ENCODE results near the gene TNS2. TPM values are rescaled to one million over a fixed set of nuclear protein-coding genes. Genes with fewer than 3 reads are reported as not detected.

The TNS2 gene
- total and polyA plus RNA-seq, 2 experiments from 2014 or later: 1.8 to 6.9 TPM

DNA sequence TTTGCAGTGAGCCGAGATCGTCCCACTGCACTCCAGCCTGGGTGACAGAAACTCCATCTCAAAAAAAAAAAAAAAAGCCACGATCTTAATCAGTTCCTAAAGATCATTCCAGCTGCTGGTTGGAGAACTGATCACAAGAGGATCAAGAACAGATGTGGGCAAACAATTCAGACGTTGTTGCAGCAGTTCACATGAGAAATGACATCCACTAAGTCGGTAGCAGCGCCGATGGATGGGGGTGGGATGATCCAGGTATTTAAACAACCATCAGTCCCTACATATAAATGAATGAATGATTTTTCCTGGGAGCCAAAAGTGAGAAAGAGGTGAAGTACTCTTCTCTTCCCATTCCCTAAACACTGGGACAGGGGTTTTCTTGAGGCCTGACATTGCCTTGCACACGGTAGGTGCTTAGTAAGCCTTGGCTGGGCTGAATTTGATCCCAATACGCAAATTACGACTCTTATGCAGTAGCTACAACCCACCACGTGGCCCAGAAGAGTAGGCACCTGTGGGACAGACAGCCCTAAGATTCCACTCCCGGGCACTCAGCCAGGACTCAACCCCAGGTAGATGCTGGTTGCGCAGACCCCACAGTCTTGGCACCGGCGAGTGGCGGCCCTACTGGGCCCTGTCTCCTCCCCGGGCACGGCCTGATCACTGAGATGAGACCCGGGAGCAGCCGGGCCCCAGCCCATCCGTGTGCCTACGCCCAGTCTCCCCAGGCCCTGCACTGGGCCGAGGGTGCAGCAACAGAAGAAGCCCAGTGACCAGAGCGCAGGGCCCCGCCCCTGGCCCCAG lies 28.8 kb downstream of the TNS2 start:
- Mint-ChIP-seq H3K36me3 (ENCODE audit: low read depth) (peaks cover 7% of the 10 kb centered on the region; the same call in 1 of the 3 replicates), H3K4me1 (peaks cover 11% of the 10 kb centered on the region), H3K9me3 (no peaks in the 10 kb centered on the region), H3K27ac (peak overlapping the region; percentile 81; the same call in 1 of the 2 replicates), H3K4me3 (peak overlapping the region; percentile 82), H3K27me3 (ENCODE audit: insufficient read depth, low read depth, poor library complexity) (peaks cover 18% of the 10 kb centered on the region)
- DNase-seq (ENCODE audit: low spot score): peak; percentile 72
- no peaks in the 10 kb centered on the region for H3K36me3 ChIP-seq (ENCODE audit: insufficient read depth)
- peak; percentile 46 for ATAC-seq
- H3K4me2 ChIP-seq: peak overlapping the region; percentile 88
- H3K4me1 ChIP-seq (ENCODE audit: insufficient read depth): peaks cover 8% of the 10 kb centered on the region
- H3K27ac ChIP-seq (ENCODE audit: low read depth): peak overlapping the region; percentile 81
- H3K79me2 ChIP-seq (replicated peaks; ENCODE audit: insufficient read depth): no peaks in the 10 kb centered on the region
- H3K9me2 ChIP-seq (ENCODE audit: insufficient read depth): no peaks in the 10 kb centered on the region
- H3K27me3 ChIP-seq (ENCODE audit: insufficient read depth): peaks cover 29% of the 10 kb centered on the region
- peak overlapping the region; percentile 96 for H2AFZ ChIP-seq
- peak overlapping the region; percentile 91 for H3K4me3 ChIP-seq
- TF ChIP-seq, protein P1, sequence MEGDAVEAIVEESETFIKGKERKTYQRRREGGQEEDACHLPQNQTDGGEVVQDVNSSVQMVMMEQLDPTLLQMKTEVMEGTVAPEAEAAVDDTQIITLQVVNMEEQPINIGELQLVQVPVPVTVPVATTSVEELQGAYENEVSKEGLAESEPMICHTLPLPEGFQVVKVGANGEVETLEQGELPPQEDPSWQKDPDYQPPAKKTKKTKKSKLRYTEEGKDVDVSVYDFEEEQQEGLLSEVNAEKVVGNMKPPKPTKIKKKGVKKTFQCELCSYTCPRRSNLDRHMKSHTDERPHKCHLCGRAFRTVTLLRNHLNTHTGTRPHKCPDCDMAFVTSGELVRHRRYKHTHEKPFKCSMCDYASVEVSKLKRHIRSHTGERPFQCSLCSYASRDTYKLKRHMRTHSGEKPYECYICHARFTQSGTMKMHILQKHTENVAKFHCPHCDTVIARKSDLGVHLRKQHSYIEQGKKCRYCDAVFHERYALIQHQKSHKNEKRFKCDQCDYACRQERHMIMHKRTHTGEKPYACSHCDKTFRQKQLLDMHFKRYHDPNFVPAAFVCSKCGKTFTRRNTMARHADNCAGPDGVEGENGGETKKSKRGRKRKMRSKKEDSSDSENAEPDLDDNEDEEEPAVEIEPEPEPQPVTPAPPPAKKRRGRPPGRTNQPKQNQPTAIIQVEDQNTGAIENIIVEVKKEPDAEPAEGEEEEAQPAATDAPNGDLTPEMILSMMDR (conservative IDR thresholded peaks at IDR 0.05; ENCODE audit: low read depth in 2 of 2): no peak
- no peak for TF ChIP-seq ZNF114 (CRISPR knock-in tag; IDR thresholded peaks at IDR 0.05)
- no peak for TF ChIP-seq ZNF331 (CRISPR knock-in tag; IDR thresholded peaks at IDR 0.05; ENCODE audit: low read depth)
- no peak for TF ChIP-seq JUNB (IDR thresholded peaks at IDR 0.05; ENCODE audit: unreplicated experiment)
- TF ChIP-seq, protein P2, sequence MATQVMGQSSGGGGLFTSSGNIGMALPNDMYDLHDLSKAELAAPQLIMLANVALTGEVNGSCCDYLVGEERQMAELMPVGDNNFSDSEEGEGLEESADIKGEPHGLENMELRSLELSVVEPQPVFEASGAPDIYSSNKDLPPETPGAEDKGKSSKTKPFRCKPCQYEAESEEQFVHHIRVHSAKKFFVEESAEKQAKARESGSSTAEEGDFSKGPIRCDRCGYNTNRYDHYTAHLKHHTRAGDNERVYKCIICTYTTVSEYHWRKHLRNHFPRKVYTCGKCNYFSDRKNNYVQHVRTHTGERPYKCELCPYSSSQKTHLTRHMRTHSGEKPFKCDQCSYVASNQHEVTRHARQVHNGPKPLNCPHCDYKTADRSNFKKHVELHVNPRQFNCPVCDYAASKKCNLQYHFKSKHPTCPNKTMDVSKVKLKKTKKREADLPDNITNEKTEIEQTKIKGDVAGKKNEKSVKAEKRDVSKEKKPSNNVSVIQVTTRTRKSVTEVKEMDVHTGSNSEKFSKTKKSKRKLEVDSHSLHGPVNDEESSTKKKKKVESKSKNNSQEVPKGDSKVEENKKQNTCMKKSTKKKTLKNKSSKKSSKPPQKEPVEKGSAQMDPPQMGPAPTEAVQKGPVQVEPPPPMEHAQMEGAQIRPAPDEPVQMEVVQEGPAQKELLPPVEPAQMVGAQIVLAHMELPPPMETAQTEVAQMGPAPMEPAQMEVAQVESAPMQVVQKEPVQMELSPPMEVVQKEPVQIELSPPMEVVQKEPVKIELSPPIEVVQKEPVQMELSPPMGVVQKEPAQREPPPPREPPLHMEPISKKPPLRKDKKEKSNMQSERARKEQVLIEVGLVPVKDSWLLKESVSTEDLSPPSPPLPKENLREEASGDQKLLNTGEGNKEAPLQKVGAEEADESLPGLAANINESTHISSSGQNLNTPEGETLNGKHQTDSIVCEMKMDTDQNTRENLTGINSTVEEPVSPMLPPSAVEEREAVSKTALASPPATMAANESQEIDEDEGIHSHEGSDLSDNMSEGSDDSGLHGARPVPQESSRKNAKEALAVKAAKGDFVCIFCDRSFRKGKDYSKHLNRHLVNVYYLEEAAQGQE (IDR thresholded peaks at IDR 0.05; ENCODE audit: unreplicated experiment): no peak
- no peak for TF ChIP-seq EZH2 (IDR thresholded peaks at IDR 0.05; ENCODE audit: low read depth, unreplicated experiment)
- TF ChIP-seq NANOG (IDR thresholded peaks at IDR 0.05; ENCODE audit: borderline replicate concordance): no peak
- TF ChIP-seq, protein P3, sequence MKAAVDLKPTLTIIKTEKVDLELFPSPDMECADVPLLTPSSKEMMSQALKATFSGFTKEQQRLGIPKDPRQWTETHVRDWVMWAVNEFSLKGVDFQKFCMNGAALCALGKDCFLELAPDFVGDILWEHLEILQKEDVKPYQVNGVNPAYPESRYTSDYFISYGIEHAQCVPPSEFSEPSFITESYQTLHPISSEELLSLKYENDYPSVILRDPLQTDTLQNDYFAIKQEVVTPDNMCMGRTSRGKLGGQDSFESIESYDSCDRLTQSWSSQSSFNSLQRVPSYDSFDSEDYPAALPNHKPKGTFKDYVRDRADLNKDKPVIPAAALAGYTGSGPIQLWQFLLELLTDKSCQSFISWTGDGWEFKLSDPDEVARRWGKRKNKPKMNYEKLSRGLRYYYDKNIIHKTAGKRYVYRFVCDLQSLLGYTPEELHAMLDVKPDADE (IDR thresholded peaks at IDR 0.05): no peak
- TF ChIP-seq, protein P4, sequence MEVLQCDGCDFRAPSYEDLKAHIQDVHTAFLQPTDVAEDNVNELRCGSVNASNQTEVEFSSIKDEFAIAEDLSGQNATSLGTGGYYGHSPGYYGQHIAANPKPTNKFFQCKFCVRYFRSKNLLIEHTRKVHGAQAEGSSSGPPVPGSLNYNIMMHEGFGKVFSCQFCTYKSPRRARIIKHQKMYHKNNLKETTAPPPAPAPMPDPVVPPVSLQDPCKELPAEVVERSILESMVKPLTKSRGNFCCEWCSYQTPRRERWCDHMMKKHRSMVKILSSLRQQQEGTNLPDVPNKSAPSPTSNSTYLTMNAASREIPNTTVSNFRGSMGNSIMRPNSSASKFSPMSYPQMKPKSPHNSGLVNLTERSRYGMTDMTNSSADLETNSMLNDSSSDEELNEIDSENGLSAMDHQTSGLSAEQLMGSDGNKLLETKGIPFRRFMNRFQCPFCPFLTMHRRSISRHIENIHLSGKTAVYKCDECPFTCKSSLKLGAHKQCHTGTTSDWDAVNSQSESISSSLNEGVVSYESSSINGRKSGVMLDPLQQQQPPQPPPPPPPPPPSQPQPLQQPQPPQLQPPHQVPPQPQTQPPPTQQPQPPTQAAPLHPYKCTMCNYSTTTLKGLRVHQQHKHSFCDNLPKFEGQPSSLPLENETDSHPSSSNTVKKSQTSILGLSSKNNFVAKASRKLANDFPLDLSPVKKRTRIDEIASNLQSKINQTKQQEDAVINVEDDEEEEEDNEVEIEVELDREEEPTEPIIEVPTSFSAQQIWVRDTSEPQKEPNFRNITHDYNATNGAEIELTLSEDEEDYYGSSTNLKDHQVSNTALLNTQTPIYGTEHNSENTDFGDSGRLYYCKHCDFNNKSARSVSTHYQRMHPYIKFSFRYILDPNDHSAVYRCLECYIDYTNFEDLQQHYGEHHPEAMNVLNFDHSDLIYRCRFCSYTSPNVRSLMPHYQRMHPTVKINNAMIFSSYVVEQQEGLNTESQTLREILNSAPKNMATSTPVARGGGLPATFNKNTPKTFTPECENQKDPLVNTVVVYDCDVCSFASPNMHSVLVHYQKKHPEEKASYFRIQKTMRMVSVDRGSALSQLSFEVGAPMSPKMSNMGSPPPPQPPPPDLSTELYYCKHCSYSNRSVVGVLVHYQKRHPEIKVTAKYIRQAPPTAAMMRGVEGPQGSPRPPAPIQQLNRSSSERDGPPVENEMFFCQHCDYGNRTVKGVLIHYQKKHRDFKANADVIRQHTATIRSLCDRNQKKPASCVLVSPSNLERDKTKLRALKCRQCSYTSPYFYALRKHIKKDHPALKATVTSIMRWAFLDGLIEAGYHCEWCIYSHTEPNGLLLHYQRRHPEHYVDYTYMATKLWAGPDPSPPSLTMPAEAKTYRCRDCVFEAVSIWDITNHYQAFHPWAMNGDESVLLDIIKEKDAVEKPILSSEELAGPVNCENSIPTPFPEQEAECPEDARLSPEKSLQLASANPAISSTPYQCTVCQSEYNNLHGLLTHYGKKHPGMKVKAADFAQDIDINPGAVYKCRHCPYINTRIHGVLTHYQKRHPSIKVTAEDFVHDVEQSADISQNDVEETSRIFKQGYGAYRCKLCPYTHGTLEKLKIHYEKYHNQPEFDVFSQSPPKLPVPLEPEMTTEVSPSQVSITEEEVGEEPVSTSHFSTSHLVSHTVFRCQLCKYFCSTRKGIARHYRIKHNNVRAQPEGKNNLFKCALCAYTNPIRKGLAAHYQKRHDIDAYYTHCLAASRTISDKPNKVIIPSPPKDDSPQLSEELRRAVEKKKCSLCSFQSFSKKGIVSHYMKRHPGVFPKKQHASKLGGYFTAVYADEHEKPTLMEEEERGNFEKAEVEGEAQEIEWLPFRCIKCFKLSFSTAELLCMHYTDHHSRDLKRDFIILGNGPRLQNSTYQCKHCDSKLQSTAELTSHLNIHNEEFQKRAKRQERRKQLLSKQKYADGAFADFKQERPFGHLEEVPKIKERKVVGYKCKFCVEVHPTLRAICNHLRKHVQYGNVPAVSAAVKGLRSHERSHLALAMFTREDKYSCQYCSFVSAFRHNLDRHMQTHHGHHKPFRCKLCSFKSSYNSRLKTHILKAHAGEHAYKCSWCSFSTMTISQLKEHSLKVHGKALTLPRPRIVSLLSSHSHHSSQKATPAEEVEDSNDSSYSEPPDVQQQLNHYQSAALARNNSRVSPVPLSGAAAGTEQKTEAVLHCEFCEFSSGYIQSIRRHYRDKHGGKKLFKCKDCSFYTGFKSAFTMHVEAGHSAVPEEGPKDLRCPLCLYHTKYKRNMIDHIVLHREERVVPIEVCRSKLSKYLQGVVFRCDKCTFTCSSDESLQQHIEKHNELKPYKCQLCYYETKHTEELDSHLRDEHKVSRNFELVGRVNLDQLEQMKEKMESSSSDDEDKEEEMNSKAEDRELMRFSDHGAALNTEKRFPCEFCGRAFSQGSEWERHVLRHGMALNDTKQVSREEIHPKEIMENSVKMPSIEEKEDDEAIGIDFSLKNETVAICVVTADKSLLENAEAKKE (CRISPR knock-in tag; IDR thresholded peaks at IDR 0.05): no peak
- no peak for TF ChIP-seq EZH2phosphoT487 (IDR thresholded peaks at IDR 0.05; ENCODE audit: unreplicated experiment)
- TF ChIP-seq STAT1 (IDR thresholded peaks at IDR 0.05; ENCODE audit: unreplicated experiment): no peak
- no peak for TF ChIP-seq POLR2AphosphoS5 (IDR thresholded peaks at IDR 0.05; ENCODE audit: low read depth)
- no peak for TF ChIP-seq CREB1 (CRISPR knock-in tag; IDR thresholded peaks at IDR 0.05; ENCODE audit: low read depth)
- H3F3A ChIP-seq (replicated peaks; ENCODE audit: low read depth): peaks cover 16% of the 10 kb centered on the region; the same call in 1 of the 2 replicates
- H4K20me1 ChIP-seq (replicated peaks; ENCODE audit: insufficient read depth): no peaks in the 10 kb centered on the region

Data from GM23338 (cell line).